KBM-7 (cell line): ENCODE results near the gene KCTD21.

Source experiments
- DNase-seq: peaks from one replicate; pipeline ENCODE4 v3.0.0-alpha.2; 2015
- in situ Hi-C: fragments of 300-500 bp; cut with MboI; formaldehyde crosslinking; loops from 2 replicates; pipeline ENCODE4 v1.14.3; 2020; ENCODE audit warnings: low sequenced_read_pairs, low pct_unique_long_range_greater_than_20kb, mixed read lengths

KCTD21 gene

DNA sequence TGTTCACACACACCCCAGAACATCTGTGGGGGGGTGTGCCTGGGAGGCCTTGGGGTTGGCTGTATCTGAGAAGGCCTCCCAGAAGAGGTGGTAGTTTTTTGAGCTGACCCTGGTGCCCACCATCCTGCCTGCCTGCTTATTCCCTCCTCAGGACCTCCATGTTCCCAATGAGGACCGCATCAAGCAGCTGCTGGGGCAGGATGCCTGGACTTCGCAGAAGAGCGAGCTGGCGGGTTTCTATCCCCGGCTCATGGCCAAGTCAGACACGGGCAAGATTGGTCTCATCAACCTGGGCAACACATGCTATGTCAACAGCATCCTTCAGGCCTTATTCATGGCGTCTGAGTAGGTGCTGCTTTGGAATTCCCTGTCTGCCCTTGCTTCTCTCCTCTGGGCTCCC is 17.3 kb upstream of the KCTD21 start:
- in situ Hi-C loops, result no loop called here
- no peak for DNase-seq

- DNase-seq, result no peak
- in situ Hi-C loops, result no loop called here
These were observed 16.8 kb upstream of the KCTD21 start for GRCh38 chr11:78205256-78205655.

DNA sequence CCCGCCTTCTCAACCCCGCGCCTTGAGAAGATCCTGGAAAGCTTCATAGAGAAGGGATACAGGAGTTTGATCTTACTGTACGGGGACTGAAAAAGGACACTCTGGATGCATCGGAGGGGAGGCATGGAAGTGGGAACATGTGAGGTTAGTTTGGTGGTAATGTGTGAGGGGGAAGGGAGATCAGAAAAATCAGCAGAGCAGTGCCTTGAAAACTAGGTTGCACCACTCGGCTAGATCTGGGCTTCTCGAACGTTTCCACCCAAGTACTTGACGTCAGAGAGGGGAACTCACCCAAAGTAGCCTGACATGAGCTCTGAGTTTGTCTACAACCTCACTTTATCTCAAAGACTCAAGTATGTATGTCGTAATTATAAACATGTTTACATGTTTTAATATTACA is 14.8 kb upstream of the KCTD21 start:
- in situ Hi-C loops, result no loop called here
- peak; percentile 40 for DNase-seq

- in situ Hi-C loops, result no loop called here
- peak; percentile 81 for DNase-seq
These were observed 14.3 kb upstream of the KCTD21 start for GRCh38 chr11:78202733-78203167.

DNA sequence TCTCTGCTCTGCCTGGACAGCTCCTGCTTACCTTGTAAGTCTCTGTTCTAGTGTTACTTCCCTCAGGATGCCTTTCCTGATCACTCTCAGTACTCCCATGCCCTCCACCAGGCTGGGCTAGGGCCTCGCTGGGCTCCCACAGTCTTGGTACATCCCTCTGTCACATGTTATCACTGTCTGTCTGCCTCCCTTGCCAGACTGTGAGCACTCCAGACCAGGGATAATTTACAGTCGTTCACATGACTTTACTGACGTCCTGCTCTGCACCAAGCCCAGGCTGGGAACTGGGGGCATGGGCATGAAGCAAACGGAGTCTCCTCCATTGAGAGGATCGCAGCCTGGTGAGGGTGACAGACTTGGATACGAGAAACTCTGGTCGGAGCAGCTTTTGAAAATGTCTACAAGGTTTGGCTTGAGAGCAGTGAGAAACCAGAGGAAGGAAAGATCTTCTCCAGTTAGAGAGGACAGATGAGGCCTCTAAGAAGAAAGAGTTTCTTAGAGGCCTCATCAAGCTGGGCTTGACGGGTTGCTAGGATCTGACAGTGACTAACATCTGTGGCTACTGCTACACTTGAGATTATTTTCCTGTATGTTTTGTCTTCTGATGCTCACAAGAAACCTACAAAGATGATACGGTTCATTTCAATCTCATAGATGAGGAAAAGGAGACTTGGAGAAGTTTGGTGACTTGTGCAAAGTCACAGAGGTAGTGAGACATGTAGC is 12.8 kb upstream of the KCTD21 start:
- no peak for DNase-seq
- in situ Hi-C loops, result no loop called here

GRCh38 chr11:78200553-78200952 is 12.1 kb upstream of the KCTD21 start:
- no peak for DNase-seq
- in situ Hi-C loops, result no loop called here

DNA sequence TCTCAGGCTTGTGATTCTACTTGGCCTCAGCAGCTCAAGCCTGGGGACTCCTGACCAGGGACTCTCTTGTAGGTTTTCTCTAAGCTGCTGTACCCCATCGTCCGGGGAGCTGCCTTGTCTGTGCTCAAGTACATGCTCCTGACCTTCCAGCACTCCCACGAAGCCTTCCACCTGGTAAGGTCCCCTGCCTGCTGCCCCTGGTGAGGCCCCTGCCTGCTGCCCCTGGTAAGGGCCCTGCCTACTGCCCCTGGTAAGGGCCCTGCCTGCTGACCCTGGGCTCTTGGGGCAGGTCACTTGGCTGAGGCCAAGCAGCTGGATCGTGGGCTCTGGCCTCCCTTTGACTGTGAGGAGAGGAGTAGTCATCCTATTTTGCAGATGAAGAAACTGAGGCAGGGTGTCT is 11.6 kb upstream of the KCTD21 start:
- in situ Hi-C loops, result no loop called here

GRCh38 chr11:78199653-78200015 is 11.2 kb upstream of the KCTD21 start:
- no peak for DNase-seq
- in situ Hi-C loops, result no loop called here

More for the DNA sequence above, 11.6 kb upstream of the KCTD21 start:
- no peak for DNase-seq

DNA sequence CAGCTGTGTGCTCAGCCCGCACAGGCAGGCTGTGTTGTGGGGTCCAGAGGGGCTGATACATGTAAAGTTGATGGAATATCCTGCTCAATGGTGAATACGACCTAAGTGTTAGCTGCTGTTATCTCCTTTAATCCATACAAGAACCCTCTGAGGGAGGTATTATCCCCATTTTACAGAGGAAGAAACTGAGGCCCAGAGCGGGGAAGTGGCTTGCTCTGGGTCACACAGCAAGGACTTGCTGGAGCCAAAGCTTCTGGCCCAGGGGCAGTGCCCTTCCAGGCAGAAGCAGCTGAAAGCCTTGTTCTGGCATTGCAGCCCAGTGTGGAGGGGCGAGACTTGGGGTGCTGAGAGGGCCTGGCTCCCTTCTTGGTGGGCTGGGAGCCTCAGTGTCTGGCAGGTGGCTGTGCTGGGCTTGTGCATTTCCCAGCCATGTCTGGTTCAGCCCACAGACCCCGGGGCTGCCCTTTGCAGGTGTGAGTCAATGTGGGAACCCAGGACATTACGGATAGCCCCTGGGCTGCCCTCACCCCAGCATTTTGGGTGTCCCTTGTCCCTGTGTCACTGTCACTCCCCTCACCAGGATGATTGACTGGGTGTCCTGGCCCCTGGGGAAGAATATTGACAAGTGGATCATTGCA is 10.7 kb upstream of the KCTD21 start:
- no peak for DNase-seq
- in situ Hi-C loops, result no loop called here

DNA sequence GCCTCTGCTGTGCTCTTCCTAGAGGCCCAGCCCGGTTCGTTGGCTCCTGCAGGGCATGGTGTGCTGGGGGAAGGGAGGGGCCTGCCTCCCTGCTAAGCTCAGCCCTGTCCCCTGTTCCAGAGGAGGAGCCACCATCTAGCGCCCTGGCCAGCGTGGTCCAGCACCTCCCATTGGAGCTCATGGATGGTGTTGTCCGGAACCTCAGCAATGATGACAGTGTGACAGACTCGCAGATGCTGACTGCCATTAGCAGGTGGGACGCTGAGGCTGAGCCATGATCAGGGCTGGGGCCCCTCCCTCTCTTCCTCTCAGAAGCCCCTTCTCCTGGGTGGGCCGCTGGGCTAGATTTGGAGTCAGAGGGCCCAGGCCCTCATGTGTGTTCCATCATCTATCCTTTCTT is 9.4 kb upstream of the KCTD21 start:
- no peak for DNase-seq
- in situ Hi-C loops, result no loop called here

DNA sequence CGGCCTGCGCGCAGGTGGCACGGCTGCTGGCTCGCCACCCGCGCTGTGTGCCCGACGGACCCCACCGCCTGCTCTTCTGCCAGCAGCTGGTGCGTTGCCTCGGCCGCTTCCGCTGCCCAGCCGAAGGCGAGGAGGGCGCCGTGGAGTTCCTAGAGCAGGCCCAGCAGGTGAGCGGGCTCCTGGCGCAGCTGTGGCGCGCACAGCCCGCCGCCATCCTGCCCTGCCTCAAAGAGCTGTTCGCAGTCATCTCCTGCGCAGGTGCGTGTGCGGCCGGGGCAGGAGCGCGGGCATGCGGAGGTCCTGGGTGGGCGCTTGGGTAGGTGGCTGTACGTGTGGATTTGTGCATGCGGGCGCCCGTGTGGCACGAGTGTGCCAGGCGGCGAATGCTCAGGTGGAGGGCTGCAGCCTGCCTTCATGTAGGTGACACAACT is 8.2 kb upstream of the KCTD21 start:
- in situ Hi-C loops, result no loop called here
- no peak for DNase-seq

GRCh38 chr11:78195917-78196560 is 7.6 kb upstream of the KCTD21 start:
- DNase-seq, result no peak
- in situ Hi-C loops, result no loop called here

GRCh38 chr11:78194490-78194889 is 6.1 kb upstream of the KCTD21 start:
- DNase-seq, result no peak
- in situ Hi-C loops, result no loop called here

GRCh38 chr11:78193806-78194205 is 5.4 kb upstream of the KCTD21 start:
- no peak for DNase-seq
- in situ Hi-C loops, result no loop called here

- DNase-seq, result peak; percentile 58
- in situ Hi-C loops, result no loop called here
These were observed 4.5 kb upstream of the KCTD21 start for GRCh38 chr11:78192911-78193351.

- no peak for DNase-seq
- in situ Hi-C loops, result no loop called here
These were observed 3.8 kb upstream of the KCTD21 start for GRCh38 chr11:78192223-78192719.

DNA sequence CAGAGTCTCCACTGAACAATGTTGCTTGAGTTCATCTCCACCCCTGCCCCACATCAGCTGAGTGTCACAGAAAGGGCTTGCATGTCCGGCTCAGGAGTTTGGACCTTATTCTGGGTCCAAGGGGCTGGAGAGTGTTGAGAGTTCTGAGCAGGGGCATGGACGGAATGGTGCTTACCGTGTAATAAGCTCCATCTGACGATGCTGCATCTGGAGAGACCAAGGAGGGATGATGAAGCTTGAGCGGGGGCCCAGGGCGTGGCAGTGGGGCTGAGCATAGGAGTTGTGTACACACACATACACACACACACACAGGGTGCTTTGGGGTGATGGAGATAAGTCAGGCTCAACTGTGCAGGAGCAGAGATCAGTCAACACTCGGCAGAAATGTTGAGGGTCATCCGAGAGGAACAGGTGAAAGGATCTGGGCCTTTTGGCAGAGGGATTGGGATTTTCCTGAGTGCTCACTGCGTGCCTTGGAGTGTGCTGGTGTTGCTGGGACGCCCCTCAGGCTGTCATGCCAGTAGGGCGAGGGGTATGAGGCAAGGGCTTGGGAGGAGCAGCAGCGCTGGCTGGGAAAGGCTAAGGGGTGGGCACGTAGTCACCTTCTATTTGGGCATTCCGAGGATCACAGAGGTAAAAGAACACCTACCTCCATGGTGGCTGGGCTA is 2.6 kb upstream of the KCTD21 start:
- in situ Hi-C loops, result no loop called here
- DNase-seq, result no peak

DNA sequence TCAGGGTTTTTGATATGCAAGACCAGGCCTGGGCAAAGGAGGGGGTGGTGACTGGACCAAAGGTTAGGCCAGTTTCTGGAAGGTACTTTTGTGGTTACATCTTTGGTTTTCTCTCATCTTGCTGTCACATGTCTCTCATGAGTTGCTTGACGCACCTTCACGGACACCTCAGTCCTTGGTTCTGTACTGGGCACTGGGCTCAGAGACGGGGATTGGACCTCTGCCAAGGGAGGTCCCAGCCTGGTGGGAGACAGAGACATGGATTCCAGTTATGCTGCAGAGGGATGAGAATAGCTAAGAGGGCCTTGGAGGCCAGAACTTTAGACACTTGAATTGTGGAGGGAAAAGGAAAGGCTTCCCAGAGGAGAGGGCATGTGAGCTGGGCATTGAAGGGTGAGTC is 1.9 kb upstream of the KCTD21 start:
- in situ Hi-C loops, result no loop called here
- DNase-seq, result no peak

- DNase-seq, result no peak
- in situ Hi-C loops, result no loop called here
These were observed 1.4 kb upstream of the KCTD21 start for GRCh38 chr11:78189851-78190250.
